ENCODE results near the gene NUP62CL.

DNA sequence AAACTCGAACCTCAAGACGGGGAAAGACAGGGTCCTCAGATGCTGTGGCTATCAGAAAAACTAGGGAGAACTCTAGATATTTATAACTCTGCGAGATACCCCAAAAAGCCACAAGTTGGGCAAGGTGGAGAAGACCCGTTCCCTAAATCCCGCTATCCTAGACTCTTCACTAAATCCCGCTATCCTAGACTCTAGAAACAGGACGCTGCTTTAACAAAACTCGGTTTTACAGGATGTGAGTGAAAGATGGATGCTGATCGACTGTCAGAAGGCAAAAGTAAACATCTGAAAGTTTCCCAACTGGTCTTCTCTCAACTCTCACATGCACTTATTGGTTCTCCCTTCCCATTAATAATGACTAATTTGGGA lies 448 bp upstream of the NUP62CL start:
- TF ChIP-seq POLR2A (IDR thresholded peaks at IDR 0.05; ENCODE audit: low read depth, low read length) (no peak), POLR2AphosphoS5 (IDR thresholded peaks at IDR 0.05; ENCODE audit: low read depth, low read length) (no peak)
